KBM-7 (cell line): Measurements from ENCODE around the gene POLR3K.

ENCODE experiments used
- DNase-seq: peaks from one replicate; pipeline ENCODE4 v3.0.0-alpha.2; 2015
- in situ Hi-C: fragments of 300-500 bp; cut with MboI; formaldehyde crosslinking; loops from 2 replicates; pipeline ENCODE4 v1.14.3; 2020; ENCODE audit warnings: low sequenced_read_pairs, low pct_unique_long_range_greater_than_20kb, mixed read lengths

The POLR3K gene

GRCh38 chr16:53346-54236 lies at the start of gene POLR3K, which contains the start of gene SNRNP25:
Gene POLR3K, minus strand, starts transcription at chr16:53608. Its CDS starts 22 bp downstream, at chr16:53586.
Gene SNRNP25, plus strand, starts transcription at chr16:53828. Its CDS starts 189 bp downstream, at chr16:54017.
- peak; percentile 99 for DNase-seq
- in situ Hi-C loops = no loop called here

- no peak for DNase-seq
- in situ Hi-C loops = no loop called here
Measured at GRCh38 chr16:102060-102855, 48.9 kb upstream of the POLR3K start.

GRCh38 chr16:101586-101985 lies 48.2 kb upstream of the POLR3K start:
- in situ Hi-C loops = no loop called here
- no peak for DNase-seq

- in situ Hi-C loops = no loop called here
- DNase-seq = no peak
Measured at GRCh38 chr16:100989-101388, 47.6 kb upstream of the POLR3K start.

GRCh38 chr16:97822-98221 lies 44.4 kb upstream of the POLR3K start:
- in situ Hi-C loops = no loop called here
- DNase-seq = no peak

GRCh38 chr16:96935-97381 lies 43.5 kb upstream of the POLR3K start:
- DNase-seq = peak; percentile 97
- in situ Hi-C loops = no loop called here

- in situ Hi-C loops = no loop called here
- DNase-seq = no peak
Measured at GRCh38 chr16:94918-95265, 41.5 kb upstream of the POLR3K start.

GRCh38 chr16:92431-93339 lies 39.3 kb upstream of the POLR3K start:
- in situ Hi-C loops = no loop called here
- DNase-seq = no peak

- in situ Hi-C loops = no loop called here
- no peak for DNase-seq
Measured at GRCh38 chr16:91484-91883, 38.1 kb upstream of the POLR3K start.

GRCh38 chr16:89391-90302 lies 36.2 kb upstream of the POLR3K start:
- in situ Hi-C loops = no loop called here
- no peak for DNase-seq

GRCh38 chr16:88613-89012 lies 35.2 kb upstream of the POLR3K start:
- in situ Hi-C loops = no loop called here
- DNase-seq = no peak

GRCh38 chr16:86483-86952 lies 33.1 kb upstream of the POLR3K start:
- DNase-seq = no peak
- in situ Hi-C loops = no loop called here

GRCh38 chr16:85865-86264 lies 32.5 kb upstream of the POLR3K start:
- in situ Hi-C loops = no loop called here

GRCh38 chr16:85407-85782 lies 32.0 kb upstream of the POLR3K start:
- in situ Hi-C loops = no loop called here
- no peak for DNase-seq

More at GRCh38 chr16:85865-86264, 32.5 kb upstream of the POLR3K start:
- no peak for DNase-seq

GRCh38 chr16:84718-85406 lies 31.5 kb upstream of the POLR3K start:
- DNase-seq = peak; percentile 81
- in situ Hi-C loops = no loop called here

- in situ Hi-C loops = no loop called here
- DNase-seq = peak; percentile 41
Measured at GRCh38 chr16:83781-84615, 30.6 kb upstream of the POLR3K start.
